Retinal pigment epithelial cell (primary cell): ENCODE data around the gene NARF.

Experiments used
- DNase-seq: peaks from one replicate; pipeline ENCODE4 v3.0.0-alpha.2; 2010; ENCODE audit warnings: low read depth
- H3K4me3 ChIP-seq: 2 replicates; pipeline ENCODE4 v1.5.1; 2011; ENCODE audit warnings: mild to moderate bottlenecking, low read length, control low read depth, moderate library complexity
- CTCF ChIP-seq: conservative IDR thresholded peaks from 2 replicates; pipeline ENCODE4 v1.5.1; 2011; ENCODE audit warnings: low read depth, low read length, control low read depth, inconsistent platforms

NARF gene

GRCh38 chr17:82439194-82439828 lies 19.2 kb upstream of the NARF start:
- DNase-seq = no peak

GRCh38 chr17:82439829-82440365 lies 18.6 kb upstream of the NARF start:
- TF ChIP-seq CTCF = no peak
- DNase-seq = no peak
- H3K4me3 ChIP-seq = no peak overlapping the region

More at GRCh38 chr17:82439194-82439828, 19.2 kb upstream of the NARF start:
- no peak for TF ChIP-seq CTCF
- no peak overlapping the region for H3K4me3 ChIP-seq

DNA sequence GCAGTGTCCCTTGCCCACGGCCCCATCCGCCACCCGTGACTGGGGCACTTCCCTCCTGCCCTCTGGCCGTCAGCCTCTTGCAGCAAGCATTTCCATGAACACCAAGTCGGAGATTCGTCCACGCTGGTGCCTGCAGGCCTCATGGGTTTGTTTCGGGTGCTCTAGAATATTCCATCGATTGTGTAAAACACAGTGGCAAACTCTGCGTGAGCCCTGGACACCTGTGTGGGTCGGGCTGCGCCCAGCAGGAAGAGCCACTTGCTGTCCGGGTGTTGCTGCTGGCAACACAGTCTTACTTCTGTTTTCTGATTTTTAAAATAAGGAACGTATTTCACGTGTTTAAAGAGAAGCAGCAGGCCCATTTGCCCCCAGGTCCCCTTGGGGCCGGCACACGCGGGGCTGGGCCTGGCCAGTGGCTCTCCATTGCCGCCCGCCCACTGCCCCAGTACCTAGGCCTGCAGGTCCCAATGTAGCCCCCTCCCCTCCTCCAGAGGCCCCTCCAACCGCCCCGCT lies 18.0 kb upstream of the NARF start:
- H3K4me3 ChIP-seq = no peak overlapping the region
- TF ChIP-seq CTCF = no peak
- DNase-seq = no peak

GRCh38 chr17:82440991-82441627 lies 17.4 kb upstream of the NARF start:
- TF ChIP-seq CTCF = no peak
- no peak for DNase-seq
- H3K4me3 ChIP-seq = no peak overlapping the region

DNA sequence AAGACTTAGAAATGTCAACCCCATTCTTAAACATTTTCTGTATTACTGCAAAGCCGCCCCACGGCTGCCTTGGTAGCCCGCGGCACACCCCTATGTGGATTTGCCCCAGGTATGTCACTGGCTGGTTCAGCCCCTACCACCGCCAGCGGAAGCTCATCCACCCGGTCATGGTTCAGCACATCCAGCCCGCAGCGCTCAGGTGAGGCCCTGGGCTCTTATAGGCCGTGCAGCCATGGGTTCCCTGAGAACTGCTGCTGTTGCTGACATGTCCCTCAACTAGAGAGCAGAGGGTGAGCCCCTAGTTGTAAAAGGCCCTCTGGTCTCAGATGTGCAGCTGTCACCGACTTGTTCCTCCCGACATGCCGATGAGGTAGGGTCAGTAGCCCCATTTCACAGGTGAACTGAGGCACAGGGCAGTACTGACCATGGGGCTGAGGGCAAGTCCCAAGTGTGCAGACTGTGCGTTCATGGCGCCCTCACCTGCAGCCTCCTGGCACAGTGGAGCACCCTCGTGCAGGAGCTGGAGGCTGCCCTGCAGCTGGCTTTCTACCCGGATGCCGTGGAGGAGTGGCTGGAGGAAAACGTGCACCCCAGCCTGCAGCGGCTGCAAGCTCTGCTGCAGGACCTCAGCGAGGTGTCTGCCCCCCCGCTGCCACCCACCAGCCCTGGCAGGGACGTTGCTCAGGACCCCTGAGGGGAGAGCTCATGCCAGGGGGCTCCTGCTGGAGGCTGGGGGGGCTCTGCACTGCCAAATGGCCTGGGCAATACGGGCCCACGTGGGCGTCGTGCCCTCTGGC lies 16.7 kb upstream of the NARF start:
- no peak overlapping the region for H3K4me3 ChIP-seq
- DNase-seq = no peak
- TF ChIP-seq CTCF = no peak

GRCh38 chr17:82442643-82443464 lies 15.7 kb upstream of the NARF start:
- DNase-seq = no peak
- no peak overlapping the region for H3K4me3 ChIP-seq
- no peak for TF ChIP-seq CTCF
